GM12878 (cell line): Measurements from ENCODE around the gene CSH1. TPM values are rescaled to one million over a fixed set of nuclear protein-coding genes. Genes with fewer than 3 reads are reported as not detected.
"Not testable (repeated sequence)": the region's sequence is repeated elsewhere in the genome, so short reads cannot be mapped to it uniquely, and the experiment has no call there.

Experiments
- ATAC-seq: fragments of 200-7000 bp; cut with Tn5 transposase; 3 replicates; pipeline ENCODE4 v1.9.1; 2020; ENCODE audit warnings: mild to moderate bottlenecking, moderate library complexity
- BruUV-seq: library from RNA; stranded (reverse); fragments of 400-500 nt; replicated peaks from 2 replicates; lab custom pipeline; 2021; lab: Mats Ljungman, UMichigan
- CTCF ChIA-PET: fragments of 300-600 bp; sonication (Branson Sonifier 250); formaldehyde crosslinking; extraction: SDS; loops from one replicate; lab custom pipeline; 2021; ENCODE audit warnings: inconsistent platforms; lab: Yijun Ruan, JAX
- POLR2A ChIA-PET: fragments of 350-600 bp; formaldehyde crosslinking; extraction: SDS; loops from one replicate; lab custom pipeline; 2021; ENCODE audit warnings: inconsistent platforms; lab: Charles Lee
- RAD21 ChIA-PET: fragments of 300-600 bp; sonication (Branson Sonifier 250); formaldehyde crosslinking; loops from one replicate; lab custom pipeline; 2023; ENCODE audit warnings: antibody characterized with exemption; ENCODE audit not compliant: unreplicated experiment; lab: Charles Lee
- SMC1A ChIA-PET: fragments of 300-600 bp; sonication (Branson Sonifier 250); formaldehyde crosslinking; loops from one replicate; lab custom pipeline; 2023; ENCODE audit not compliant: unreplicated experiment, uncharacterized antibody; lab: Charles Lee
- DNase-seq: peaks from one replicate; pipeline ENCODE4 v3.0.0-alpha.2; 2011; ENCODE audit warnings: low read depth, low spot score
- FAIRE-seq: peaks from 3 replicates; lab custom pipeline; 2011; peaks lifted over from hg19 to GRCh38; lab: Jason Lieb, UNC
- H2AFZ ChIP-seq: 2 replicates; pipeline ENCODE4 v1.6.0; 2011; ENCODE audit warnings: low read depth, low read length, control low read depth; ENCODE audit not compliant: control insufficient read depth
- H3K27ac ChIP-seq: 2 replicates; pipeline ENCODE4 v1.5.1; 2011; ENCODE audit warnings: control low read depth; ENCODE audit not compliant: control insufficient read depth, insufficient read depth
- H3K27me3 ChIP-seq, 2 experiments: replicated peaks in 1 of 2; 2 replicates each; pipeline versions ENCODE4 v1.6.0 to v1.6.1; 2011; ENCODE audit warnings: low read length in 1 of 2; ENCODE audit not compliant: control insufficient read depth in 2 of 2, insufficient read depth in 2 of 2
- H3K36me3 ChIP-seq, 2 experiments: 2 replicates each; pipeline ENCODE4 v1.5.1; 2011; ENCODE audit warnings: low read length in 1 of 2; ENCODE audit not compliant: control insufficient read depth in 2 of 2, insufficient read depth in 2 of 2
- H3K4me1 ChIP-seq: 2 replicates; pipeline ENCODE4 v1.6.1; 2011; ENCODE audit warnings: mild to moderate bottlenecking, low read length, moderate library complexity, mixed read lengths; ENCODE audit not compliant: control insufficient read depth, insufficient read depth
- H3K4me2 ChIP-seq: 2 replicates; pipeline ENCODE4 v1.6.0; 2011; ENCODE audit warnings: control low read depth; ENCODE audit not compliant: control insufficient read depth, insufficient read depth
- H3K4me3 ChIP-seq: fragments of 200-600 bp; sonication (generic); 2 replicates; pipeline ENCODE4 v1.5.1; 2016
- H3K79me2 ChIP-seq: 2 replicates; pipeline ENCODE4 v1.6.0; 2011; ENCODE audit warnings: low read length; ENCODE audit not compliant: control insufficient read depth, insufficient read depth
- H3K9ac ChIP-seq: 2 replicates; pipeline ENCODE4 v1.8.0; 2011; ENCODE audit warnings: low read length, control low read depth, mixed read lengths; ENCODE audit not compliant: control insufficient read depth, insufficient read depth
- H3K9me3 ChIP-seq: replicated peaks from 3 replicates; pipeline ENCODE4 v1.5.1; 2011; ENCODE audit warnings: mild to moderate bottlenecking, low read length; ENCODE audit not compliant: control insufficient read depth, insufficient read depth
- H4K20me1 ChIP-seq: 2 replicates; pipeline ENCODE4 v1.6.0; 2011; ENCODE audit not compliant: control insufficient read depth, insufficient read depth
- EGR1 ChIP-seq, 2 experiments: IDR thresholded peaks; 1 replicate in 1 of 2; 2 replicates in 1 of 2; pipeline ENCODE4 v1.6.1; 2011 to 2012; ENCODE audit warnings: low read depth in 2 of 2, low read length in 2 of 2, borderline replicate concordance in 1 of 2, mild to moderate bottlenecking in 1 of 2, moderate library complexity in 1 of 2
- RUNX3 ChIP-seq: IDR thresholded peaks from 2 replicates; pipeline ENCODE4 v1.6.1; 2012; ENCODE audit warnings: low read length, inconsistent platforms
- ZNF217 ChIP-seq: fragments of 450-650 bp; IDR thresholded peaks from 2 replicates; pipeline ENCODE4 v1.6.1; 2017; ENCODE audit warnings: antibody characterized with exemption, mild to moderate bottlenecking
- WGBS: methylation state at CpG from one replicate; pipeline ENCODE4 v1.1.6; 2016; ENCODE audit warnings: low lambda C conversion rate; ENCODE audit not compliant: insufficient replicate concordance, insufficient coverage; ENCODE audit errors: missing lambda C conversion rate; 5-methylcytosine and 5-hydroxymethylcytosine counted together
- in situ Hi-C: fragments of 300-500 bp; cut with MboI; formaldehyde crosslinking; loops from 9 replicates; pipeline ENCODE4 v1.14.3; 2018; ENCODE audit warnings: mixed read lengths
- intact Hi-C: fragments of 100-400 bp; cut with micrococcal nuclease; formaldehyde crosslinking; loops from one replicate; pipeline ENCODE4 v1.14.2; 2022; ENCODE audit not compliant: unreplicated experiment
- polyA plus RNA-seq, 11 experiments: library from polyadenylated mRNA; depleted of rRNA in 4 of 11; unstranded in 6 of 11; stranded (reverse) in 5 of 11; fragments of >200 nt; fragmentation: Nextera tagmentation in 4 of 11; fragmentation: Illumina TruSeq in 1 of 11; extraction: Ambion mirVana in 4 of 11; extraction: Trizol in 1 of 11; gene quantifications; 1 replicate in 1 of 11; 2 replicates in 10 of 11; pipeline versions ENCODE4 v1.2.1 to v1.2.3, GENCODE V29; 2011 to 2016; ENCODE audit warnings: inconsistent platforms in 2 of 11, missing spikeins in 2 of 11, low read depth in 1 of 11
- total RNA-seq, 4 experiments: library from RNA; depleted of rRNA in 3 of 4; stranded (reverse); fragments of >200 nt in 3 of 4; fragmentation: Illumina TruSeq in 1 of 4; extraction: Trizol in 1 of 4; gene quantifications; 2 replicates each; pipeline versions ENCODE4 v1.2.1 to v1.2.3, GENCODE V29; 2013 to 2021
- TF ChIP-seq, protein P1 (sequence below), 3 experiments: IDR thresholded peaks in 2 of 3; conservative IDR thresholded peaks in 1 of 3; 2 replicates each; pipeline ENCODE4 v1.5.1; 2011; ENCODE audit warnings: low read depth in 3 of 3, low read length in 3 of 3, mild to moderate bottlenecking in 3 of 3, control low read depth in 2 of 3, moderate library complexity in 2 of 3, inconsistent platforms in 1 of 3, mixed read lengths in 1 of 3; ENCODE audit not compliant: control insufficient read depth in 2 of 3, insufficient read depth in 1 of 3; ENCODE audit errors: extremely low read depth in 1 of 3

Gene CSH1
- total and polyA plus RNA-seq, 10 of the 15 experiments (the other 5 are each of a cell fraction or from before 2014, with no cell fraction given): not detected

DNA sequence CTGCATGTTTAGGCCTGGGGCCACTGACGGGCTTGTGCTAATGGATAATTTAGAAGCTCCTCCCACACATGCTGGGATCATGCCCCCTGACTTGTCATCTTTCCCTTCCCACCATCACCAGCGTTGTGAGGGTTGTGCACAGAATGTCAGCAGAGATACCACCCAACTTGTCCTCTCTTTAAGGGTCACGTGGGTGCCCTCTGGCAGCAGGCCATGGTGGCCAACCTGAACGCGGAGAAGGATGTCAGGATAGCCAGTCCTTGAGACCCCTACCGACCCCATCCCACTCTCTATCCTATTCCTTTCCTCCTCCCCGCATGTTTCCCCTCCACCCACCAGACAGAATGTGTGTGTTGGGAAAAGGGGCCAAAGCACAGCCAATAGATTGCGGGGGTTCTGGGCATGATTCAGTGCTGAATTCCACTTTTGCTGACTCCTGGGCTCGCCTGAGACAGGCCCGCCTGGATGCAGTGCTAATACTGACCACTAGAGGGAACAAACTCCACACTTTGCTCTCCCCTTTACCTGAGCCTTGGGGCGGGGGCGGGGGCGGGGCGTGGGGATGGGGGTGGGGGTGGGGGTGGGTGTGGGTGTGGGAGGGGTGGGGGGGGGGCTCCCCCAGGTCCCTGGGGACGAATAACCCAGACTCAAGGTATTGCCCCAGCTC, 14.3 kb downstream of the CSH1 start, which contains the start of gene GH2:
Gene GH2 (minus strand): TSS at position 10 of the 667 bp plus-strand sequence. CDS start 143 bp downstream, outside the sequence.
- H3K4me2 ChIP-seq: no peak within 1 kb of the TSS
- no peaks in the 10 kb centered on the region for H3K36me3 ChIP-seq
- H3K27ac ChIP-seq: no peak within 1 kb of the TSS
- intact Hi-C loops: no loop called here
- H4K20me1 ChIP-seq: no peaks in the 10 kb centered on the region
- no peak within 1 kb of the TSS for H3K9ac ChIP-seq
- CTCF ChIA-PET: interaction anchor here (0.7 to 3.8 kb wide), 7 partner anchors 8 to 107 kb away, joined by 3 to 20 read pairs (median 6); partner anchors contain the start of gene DDX42
- H2AFZ ChIP-seq: no peak within 1 kb of the TSS
- DNase-seq (no peak), FAIRE-seq (no peak), ATAC-seq (peak; percentile 95)
- H3K4me3 ChIP-seq: no peak within 1 kb of the TSS
- RAD21 ChIA-PET: no interaction called here
- BruUV-seq: no TSS peak
- no peaks in the 10 kb centered on the region for H3K9me3 ChIP-seq
- H3K27me3 ChIP-seq: no peaks in the 10 kb centered on the region
- TF ChIP-seq, protein P1, sequence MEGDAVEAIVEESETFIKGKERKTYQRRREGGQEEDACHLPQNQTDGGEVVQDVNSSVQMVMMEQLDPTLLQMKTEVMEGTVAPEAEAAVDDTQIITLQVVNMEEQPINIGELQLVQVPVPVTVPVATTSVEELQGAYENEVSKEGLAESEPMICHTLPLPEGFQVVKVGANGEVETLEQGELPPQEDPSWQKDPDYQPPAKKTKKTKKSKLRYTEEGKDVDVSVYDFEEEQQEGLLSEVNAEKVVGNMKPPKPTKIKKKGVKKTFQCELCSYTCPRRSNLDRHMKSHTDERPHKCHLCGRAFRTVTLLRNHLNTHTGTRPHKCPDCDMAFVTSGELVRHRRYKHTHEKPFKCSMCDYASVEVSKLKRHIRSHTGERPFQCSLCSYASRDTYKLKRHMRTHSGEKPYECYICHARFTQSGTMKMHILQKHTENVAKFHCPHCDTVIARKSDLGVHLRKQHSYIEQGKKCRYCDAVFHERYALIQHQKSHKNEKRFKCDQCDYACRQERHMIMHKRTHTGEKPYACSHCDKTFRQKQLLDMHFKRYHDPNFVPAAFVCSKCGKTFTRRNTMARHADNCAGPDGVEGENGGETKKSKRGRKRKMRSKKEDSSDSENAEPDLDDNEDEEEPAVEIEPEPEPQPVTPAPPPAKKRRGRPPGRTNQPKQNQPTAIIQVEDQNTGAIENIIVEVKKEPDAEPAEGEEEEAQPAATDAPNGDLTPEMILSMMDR (IDR thresholded peaks at IDR 0.05 in 2 of 3, conservative IDR thresholded peaks at IDR 0.05 in 1 of 3; ENCODE audit: control insufficient read depth in 2 of 3, extremely low read depth in 1 of 3, insufficient read depth in 1 of 3, low read depth in 3 of 3, low read length in 3 of 3): peak; percentile 69 to 84 (median 72)
- TF ChIP-seq EGR1 (IDR thresholded peaks at IDR 0.05; ENCODE audit: borderline replicate concordance in 1 of 2, low read depth in 2 of 2, low read length in 2 of 2): peak in 1 of 2 experiments; percentile 4; a peak in 1 of 3 replicates
- TF ChIP-seq RUNX3: peak; percentile 18; the same call in 1 of the 2 replicates
- TF ChIP-seq ZNF217: no peak
- in situ Hi-C loops: no loop called here
- SMC1A ChIA-PET: interaction anchor here (1.4 kb wide), 1 partner anchor 252 kb away, joined by 3 read pairs; no protein-coding TSS in a partner anchor
- WGBS: 30% methylated on average over 15 of the region's 15 CpGs
- POLR2A ChIA-PET: no interaction called here
- H3K4me1 ChIP-seq: no peaks in the 10 kb centered on the region
- no peaks in the 10 kb centered on the region for H3K79me2 ChIP-seq

DNA sequence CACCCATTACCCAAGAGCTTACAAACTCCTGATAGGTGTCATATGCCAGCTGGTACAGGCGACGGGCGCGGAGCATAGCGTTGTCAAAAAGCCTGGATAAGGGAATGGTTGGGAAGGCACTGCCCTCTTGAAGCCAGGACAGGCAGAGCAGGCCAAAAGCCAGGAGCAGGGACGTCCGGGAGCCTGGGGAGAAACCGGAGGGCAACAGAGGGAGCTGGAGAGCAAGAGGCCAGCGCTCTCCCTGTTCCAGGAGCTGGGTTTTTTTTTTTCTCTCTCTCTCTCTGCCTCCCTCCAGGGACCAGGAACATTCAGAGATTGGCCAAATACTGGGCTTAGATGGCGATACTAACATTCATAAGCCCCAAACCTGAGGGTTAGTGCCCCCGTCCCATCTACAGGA, 15.0 kb downstream of the CSH1 start:
- BruUV-seq: not testable (repeated sequence)

More for the DNA sequence above, 15.0 kb downstream of the CSH1 start:
- H3K27ac ChIP-seq, in situ Hi-C loops, H3K36me3 ChIP-seq, H3K79me2 ChIP-seq, H3K27me3 ChIP-seq, H3K4me1 ChIP-seq, H3K4me3 ChIP-seq, FAIRE-seq, H2AFZ ChIP-seq, RAD21 ChIA-PET, ATAC-seq, H4K20me1 ChIP-seq, H3K9ac ChIP-seq, H3K9me3 ChIP-seq, POLR2A ChIA-PET, DNase-seq, intact Hi-C loops, H3K4me2 ChIP-seq: not testable (repeated sequence)
- WGBS: 59% methylated on average over 11 of the region's 11 CpGs
- ChIA-PET SMC1A (interaction anchor here (0.6 kb wide), 1 partner anchor 46 kb away, joined by 3 read pairs; no protein-coding TSS in a partner anchor), CTCF (interaction anchor here (0.7 to 3.8 kb wide), 8 partner anchors 8 to 145 kb away, joined by 3 to 20 read pairs (median 4); partner anchors contain the start of gene DDX42)
